Mammary epithelial cell (primary cell): ENCODE results near the gene COL23A1.

ENCODE experiments used
- EZH2 ChIP-seq: IDR thresholded peaks from 2 replicates; pipeline ENCODE4 v1.6.1; 2012; ENCODE audit warnings: low read length, inconsistent platforms, borderline replicate concordance
- TF ChIP-seq, protein P1 (sequence below), 2 donors: IDR thresholded peaks in 1 of 2; conservative IDR thresholded peaks in 1 of 2; 2 replicates each; pipeline ENCODE4 v1.5.1; 2011 to 2012; ENCODE audit warnings: inconsistent platforms in 2 of 2, low read length in 2 of 2, mild to moderate bottlenecking in 2 of 2, control low read depth in 1 of 2, low read depth in 1 of 2; ENCODE audit not compliant: insufficient read depth in 1 of 2; ENCODE audit errors: extremely low read depth in 1 of 2

DNA sequence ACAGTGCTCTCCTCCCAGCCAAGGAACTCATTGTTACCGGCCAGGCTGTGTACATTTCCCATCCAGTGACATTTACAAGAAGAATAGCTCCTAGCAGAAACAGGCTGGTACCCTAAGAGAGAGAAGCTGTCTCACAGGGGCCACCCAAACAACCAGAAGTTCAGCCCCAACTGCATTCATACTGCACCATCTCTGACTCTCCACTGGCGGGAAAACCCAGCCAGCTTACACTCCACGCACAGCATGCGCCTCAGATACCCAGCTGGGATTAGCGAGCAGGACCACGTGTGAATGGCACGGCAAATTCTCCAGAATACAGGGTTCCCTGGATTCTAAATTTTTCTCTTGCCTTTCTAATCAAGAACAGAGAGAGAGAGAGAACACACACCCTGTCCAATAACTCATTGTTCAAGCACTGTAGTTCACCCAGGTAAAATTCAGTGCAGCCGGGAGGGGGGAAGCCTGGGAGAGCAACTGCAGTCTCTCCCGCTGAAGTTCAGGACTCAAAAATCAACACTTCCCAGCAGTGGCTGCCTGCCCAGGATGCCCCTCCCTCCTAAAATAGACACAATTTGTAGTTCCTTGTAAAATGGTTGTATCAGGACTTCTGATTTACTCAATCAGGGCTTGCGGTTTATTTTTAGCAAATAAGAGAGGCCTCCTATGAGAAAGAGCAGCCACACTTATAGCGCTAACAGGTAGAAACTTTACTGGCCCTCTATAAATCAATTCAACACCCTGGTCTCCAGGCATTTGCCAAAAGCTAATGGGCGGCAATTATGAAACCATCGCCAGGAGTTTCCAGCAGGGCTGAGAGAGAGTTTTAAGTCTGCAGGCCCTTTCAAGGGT, 2.2 kb downstream of the COL23A1 start:
- TF ChIP-seq, protein P1, sequence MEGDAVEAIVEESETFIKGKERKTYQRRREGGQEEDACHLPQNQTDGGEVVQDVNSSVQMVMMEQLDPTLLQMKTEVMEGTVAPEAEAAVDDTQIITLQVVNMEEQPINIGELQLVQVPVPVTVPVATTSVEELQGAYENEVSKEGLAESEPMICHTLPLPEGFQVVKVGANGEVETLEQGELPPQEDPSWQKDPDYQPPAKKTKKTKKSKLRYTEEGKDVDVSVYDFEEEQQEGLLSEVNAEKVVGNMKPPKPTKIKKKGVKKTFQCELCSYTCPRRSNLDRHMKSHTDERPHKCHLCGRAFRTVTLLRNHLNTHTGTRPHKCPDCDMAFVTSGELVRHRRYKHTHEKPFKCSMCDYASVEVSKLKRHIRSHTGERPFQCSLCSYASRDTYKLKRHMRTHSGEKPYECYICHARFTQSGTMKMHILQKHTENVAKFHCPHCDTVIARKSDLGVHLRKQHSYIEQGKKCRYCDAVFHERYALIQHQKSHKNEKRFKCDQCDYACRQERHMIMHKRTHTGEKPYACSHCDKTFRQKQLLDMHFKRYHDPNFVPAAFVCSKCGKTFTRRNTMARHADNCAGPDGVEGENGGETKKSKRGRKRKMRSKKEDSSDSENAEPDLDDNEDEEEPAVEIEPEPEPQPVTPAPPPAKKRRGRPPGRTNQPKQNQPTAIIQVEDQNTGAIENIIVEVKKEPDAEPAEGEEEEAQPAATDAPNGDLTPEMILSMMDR (conservative IDR thresholded peaks at IDR 0.05 in 1 of 2, IDR thresholded peaks at IDR 0.05 in 1 of 2; ENCODE audit: extremely low read depth in 1 of 2, insufficient read depth in 1 of 2, low read depth in 1 of 2, low read length in 2 of 2), result no peak
- TF ChIP-seq EZH2, result no peak
